Caco-2 (cell line): Measurements from ENCODE around the gene PSMG1. TPM values are rescaled to one million over a fixed set of nuclear protein-coding genes. Genes with fewer than 3 reads are reported as not detected.

Experiments used
- BruUV-seq: library from RNA; stranded (reverse); fragments of 400-500 nt; replicated peaks from 2 replicates; lab custom pipeline; 2021; lab: Mats Ljungman, UMichigan
- CTCF ChIA-PET: fragments of 300-600 bp; sonication (Branson Sonifier 250); formaldehyde crosslinking; loops from one replicate; lab custom pipeline; 2022; ENCODE audit warnings: antibody characterized with exemption; lab: Charles Lee
- POLR2A ChIA-PET: fragments of 300-600 bp; sonication (Branson Sonifier 250); formaldehyde crosslinking; loops from one replicate; lab custom pipeline; 2022; ENCODE audit warnings: antibody characterized with exemption; lab: Charles Lee
- DNase-seq, 2 experiments: peaks; one replicate each; pipeline versions ENCODE4 v3.0.0 to v3.0.0-alpha.2; 2020 to 2022
- H3K27me3 ChIP-seq: replicated peaks from 2 replicates; pipeline ENCODE4 v1.6.0; 2011; ENCODE audit warnings: low read length; ENCODE audit not compliant: control insufficient read depth, insufficient read depth
- H3K36me3 ChIP-seq: 2 replicates; pipeline ENCODE4 v1.5.1; 2011; ENCODE audit warnings: low read length; ENCODE audit not compliant: control insufficient read depth, insufficient read depth
- H3K4me1 ChIP-seq: fragments of 250-450 bp; sonication (Bioruptor Pico); 2 replicates; pipeline ENCODE4 v1.5.1; 2020; ENCODE audit warnings: mild to moderate bottlenecking
- H3K4me3 ChIP-seq: 2 replicates; pipeline ENCODE4 v1.5.1; 2011; ENCODE audit warnings: low read depth, mild to moderate bottlenecking, control low read depth, low read length
- H3K9me3 ChIP-seq: fragments of 250-450 bp; sonication (Bioruptor Pico); 2 replicates; pipeline ENCODE4 v1.5.1; 2020; ENCODE audit warnings: mild to moderate bottlenecking, moderate library complexity
- H3K27ac Mint-ChIP-seq: one replicate; pipeline ENCODE4 v1.8.0; 2022; ENCODE audit warnings: mixed read lengths; ENCODE audit not compliant: unreplicated experiment
- H3K27me3 Mint-ChIP-seq: one replicate; pipeline ENCODE4 v1.8.0; 2022; ENCODE audit warnings: mixed read lengths; ENCODE audit not compliant: insufficient read depth, unreplicated experiment
- H3K36me3 Mint-ChIP-seq: one replicate; pipeline ENCODE4 v1.8.0; 2022; ENCODE audit warnings: mild to moderate bottlenecking, mixed read lengths; ENCODE audit not compliant: insufficient read depth, unreplicated experiment
- H3K4me1 Mint-ChIP-seq: one replicate; pipeline ENCODE4 v1.8.0; 2022; ENCODE audit warnings: low read depth, mixed read lengths; ENCODE audit not compliant: unreplicated experiment
- H3K4me3 Mint-ChIP-seq: one replicate; pipeline ENCODE4 v1.8.0; 2022; ENCODE audit warnings: mild to moderate bottlenecking, moderate library complexity, mixed read lengths; ENCODE audit not compliant: unreplicated experiment
- H3K9me3 Mint-ChIP-seq: one replicate; pipeline ENCODE4 v1.8.0; 2022; ENCODE audit warnings: mixed read lengths; ENCODE audit not compliant: unreplicated experiment
- CTCF ChIP-seq, 2 experiments: fragments of 200-600 bp in 1 of 2; IDR thresholded peaks; 1 replicate in 1 of 2; 2 replicates in 1 of 2; pipeline versions ENCODE4 v1.5.1 to v1.8.0; 2011 to 2022; ENCODE audit warnings: antibody characterized with exemption in 1 of 2, control low read depth in 1 of 2, inconsistent platforms in 1 of 2, low read depth in 1 of 2, low read length in 1 of 2, mild to moderate bottlenecking in 1 of 2, moderate library complexity in 1 of 2; ENCODE audit not compliant: insufficient read depth in 1 of 2, severe bottlenecking in 1 of 2, unreplicated experiment in 1 of 2
- intact Hi-C: fragments of 100-400 bp; cut with micrococcal nuclease; formaldehyde crosslinking; loops from one replicate; pipeline ENCODE4 v1.10.0; 2022; ENCODE audit not compliant: unreplicated experiment
- total RNA-seq: library from RNA; stranded (reverse); gene quantifications from 2 replicates; pipeline ENCODE4 v1.2.3, GENCODE V29; 2022

The PSMG1 gene
- total RNA-seq, 1 experiment from 2014 or later, result 86.2 TPM

GRCh38 chr21:39134288-39134810, 48.9 kb downstream of the PSMG1 start:
- Histone ChIP-seq H3K4me3 (no peak overlapping the region), H3K9me3 (no peaks in the 10 kb centered on the region), H3K36me3 (no peaks in the 10 kb centered on the region), H3K27me3 (no peaks in the 10 kb centered on the region), H3K4me1 (no peaks in the 10 kb centered on the region)
- no peak overlapping the region for H3K27ac Mint-ChIP-seq
- intact Hi-C loops, result no loop called here
- H3K4me1 Mint-ChIP-seq, result no peaks in the 10 kb centered on the region
- DNase-seq, result no peak
- no peak overlapping the region for H3K4me3 Mint-ChIP-seq
- ChIA-PET POLR2A (no interaction called here), CTCF (no interaction called here)
- no peaks in the 10 kb centered on the region for H3K27me3 Mint-ChIP-seq
- H3K9me3 Mint-ChIP-seq, result no peaks in the 10 kb centered on the region
- no TSS peak for BruUV-seq
- no peak for TF ChIP-seq CTCF (IDR thresholded peaks at IDR 0.05; ENCODE audit: insufficient read depth in 1 of 2, low read depth in 1 of 2, low read length in 1 of 2, severe bottlenecking in 1 of 2, unreplicated experiment in 1 of 2)
- H3K36me3 Mint-ChIP-seq, result no peaks in the 10 kb centered on the region

- no TSS peak for BruUV-seq
These were observed 51.0 kb downstream of the PSMG1 start for GRCh38 chr21:39132248-39132647.

GRCh38 chr21:39131791-39132190, 51.5 kb downstream of the PSMG1 start:
- BruUV-seq, result no TSS peak

More at GRCh38 chr21:39132248-39132647, 51.0 kb downstream of the PSMG1 start:
- no peak overlapping the region for H3K27ac Mint-ChIP-seq
- H3K27me3 ChIP-seq, result no peaks in the 10 kb centered on the region
- H3K4me1 Mint-ChIP-seq, result no peaks in the 10 kb centered on the region
- no peaks in the 10 kb centered on the region for H3K36me3 Mint-ChIP-seq
- CTCF ChIA-PET, result no interaction called here
- POLR2A ChIA-PET, result no interaction called here
- TF ChIP-seq CTCF (IDR thresholded peaks at IDR 0.05; ENCODE audit: insufficient read depth in 1 of 2, low read depth in 1 of 2, low read length in 1 of 2, severe bottlenecking in 1 of 2, unreplicated experiment in 1 of 2), result no peak
- intact Hi-C loops, result no loop called here
- no peaks in the 10 kb centered on the region for H3K27me3 Mint-ChIP-seq
- H3K36me3 ChIP-seq, result no peaks in the 10 kb centered on the region
- H3K4me3 Mint-ChIP-seq, result no peak overlapping the region
- no peaks in the 10 kb centered on the region for H3K9me3 ChIP-seq
- DNase-seq, result no peak
- H3K4me3 ChIP-seq, result no peak overlapping the region
- H3K4me1 ChIP-seq, result no peaks in the 10 kb centered on the region
- H3K9me3 Mint-ChIP-seq, result no peaks in the 10 kb centered on the region

More at GRCh38 chr21:39131791-39132190, 51.5 kb downstream of the PSMG1 start:
- Histone ChIP-seq H3K4me1 (no peaks in the 10 kb centered on the region), H3K4me3 (no peak overlapping the region), H3K27me3 (no peaks in the 10 kb centered on the region), H3K36me3 (no peaks in the 10 kb centered on the region), H3K9me3 (no peaks in the 10 kb centered on the region)
- intact Hi-C loops, result no loop called here
- Mint-ChIP-seq H3K4me3 (no peak overlapping the region), H3K36me3 (no peaks in the 10 kb centered on the region), H3K27me3 (no peaks in the 10 kb centered on the region), H3K27ac (no peak overlapping the region), H3K9me3 (no peaks in the 10 kb centered on the region), H3K4me1 (no peaks in the 10 kb centered on the region)
- CTCF ChIA-PET, result no interaction called here
- TF ChIP-seq CTCF (IDR thresholded peaks at IDR 0.05; ENCODE audit: insufficient read depth in 1 of 2, low read depth in 1 of 2, low read length in 1 of 2, severe bottlenecking in 1 of 2, unreplicated experiment in 1 of 2), result no peak
- no peak for DNase-seq
- POLR2A ChIA-PET, result no interaction called here
